Keratinocyte (primary cell): Measurements from ENCODE around the gene NR1H4. TPM values are rescaled to one million over a fixed set of nuclear protein-coding genes. Genes with fewer than 3 reads are reported as not detected.

Source experiments
- DNase-seq: peaks from one replicate; pipeline ENCODE4 v3.0.0-alpha.2; 2011; ENCODE audit warnings: low read depth, missing footprints, low spot score
- FAIRE-seq: peaks from 2 replicates; lab custom pipeline; 2011; peaks lifted over from hg19 to GRCh38; lab: Jason Lieb, UNC
- H2AFZ ChIP-seq: 2 replicates; pipeline ENCODE4 v1.6.0; 2012; ENCODE audit warnings: low read length, control low read depth, inconsistent platforms; ENCODE audit not compliant: control insufficient read depth
- H3K27ac ChIP-seq: 2 replicates; pipeline ENCODE4 v1.5.1; 2011; ENCODE audit warnings: low read length; ENCODE audit not compliant: control insufficient read depth, insufficient read depth
- H3K27me3 ChIP-seq: 3 replicates; pipeline ENCODE4 v1.6.0; 2011; ENCODE audit warnings: low read length; ENCODE audit not compliant: control insufficient read depth, insufficient read depth; ENCODE audit errors: extremely low read depth
- H3K36me3 ChIP-seq, 2 experiments: 2 replicates in 1 of 2; 3 replicates in 1 of 2; pipeline ENCODE4 v1.5.1; 2011; ENCODE audit warnings: low read length in 2 of 2, mild to moderate bottlenecking in 1 of 2; ENCODE audit not compliant: control insufficient read depth in 2 of 2, insufficient read depth in 2 of 2; ENCODE audit errors: extremely low read depth in 1 of 2
- H3K4me1 ChIP-seq: 3 replicates; pipeline ENCODE4 v1.5.1; 2011; ENCODE audit warnings: low read length; ENCODE audit not compliant: control insufficient read depth, insufficient read depth; ENCODE audit errors: extremely low read depth
- H3K4me2 ChIP-seq: 3 replicates; pipeline ENCODE4 v1.6.0; 2011; ENCODE audit warnings: low read depth, low read length; ENCODE audit not compliant: control insufficient read depth, insufficient read depth; ENCODE audit errors: extremely low read depth
- H3K4me3 ChIP-seq, 3 experiments: fragments of 200-600 bp in 1 of 3; sonication (generic) in 1 of 3; 2 replicates in 2 of 3; 3 replicates in 1 of 3; pipeline ENCODE4 v1.5.1; 2011 to 2016; ENCODE audit warnings: low read length in 3 of 3, mild to moderate bottlenecking in 3 of 3, control low read depth in 2 of 3, inconsistent platforms in 1 of 3, low read depth in 1 of 3, mixed read lengths in 1 of 3, mixed run types in 1 of 3, moderate library complexity in 1 of 3; ENCODE audit not compliant: control insufficient read depth in 2 of 3, insufficient read depth in 2 of 3; ENCODE audit errors: extremely low read depth in 1 of 3
- H3K79me2 ChIP-seq: 2 replicates; pipeline ENCODE4 v1.6.0; 2012; ENCODE audit warnings: low read length; ENCODE audit not compliant: control insufficient read depth, insufficient read depth
- H3K9ac ChIP-seq: 3 replicates; pipeline ENCODE4 v1.6.0; 2011; ENCODE audit warnings: low read length; ENCODE audit not compliant: control insufficient read depth, insufficient read depth; ENCODE audit errors: extremely low read depth
- H3K9me1 ChIP-seq: 3 replicates; pipeline ENCODE4 v1.6.0; 2011; ENCODE audit warnings: low read length; ENCODE audit not compliant: control insufficient read depth, insufficient read depth; ENCODE audit errors: extremely low read depth
- H3K9me3 ChIP-seq: 2 replicates; pipeline ENCODE4 v1.5.1; 2012; ENCODE audit warnings: low read depth, low read length; ENCODE audit not compliant: control insufficient read depth
- H4K20me1 ChIP-seq: 3 replicates; pipeline ENCODE4 v1.6.0; 2011; ENCODE audit warnings: low read length; ENCODE audit not compliant: control insufficient read depth, insufficient read depth; ENCODE audit errors: extremely low read depth
- CTCF ChIP-seq, 3 experiments: IDR thresholded peaks in 1 of 3; conservative IDR thresholded peaks in 1 of 3; optimal IDR thresholded peaks in 1 of 3; 2 replicates in 2 of 3; 3 replicates in 1 of 3; pipeline versions ENCODE3 to v1.5.1; 2011; ENCODE audit warnings: low read length in 3 of 3, mild to moderate bottlenecking in 3 of 3, moderate library complexity in 2 of 3, control low read depth in 1 of 3, inconsistent platforms in 1 of 3; ENCODE audit not compliant: insufficient read depth in 2 of 3; ENCODE audit errors: extremely low read depth in 1 of 3
- EZH2 ChIP-seq: IDR thresholded peaks from one replicate; pipeline ENCODE4 v1.6.1; 2012; ENCODE audit warnings: inconsistent platforms, mild to moderate bottlenecking, low read length, moderate library complexity
- dilution Hi-C: fragments of 300-500 bp; cut with MboI; formaldehyde crosslinking; loops from one replicate; pipeline ENCODE4 v1.7.0; 2020; ENCODE audit warnings: low sequenced_read_pairs; ENCODE audit not compliant: extremely low pct_ligation_motif_present
- polyA plus RNA-seq, 5 experiments: library from polyadenylated mRNA; depleted of rRNA in 3 of 5; stranded (reverse) in 3 of 5; stranded (forward) in 1 of 5; unstranded in 1 of 5; fragments of >200 nt; gene quantifications; 1 replicate in 1 of 5; 2 replicates in 3 of 5; 3 replicates in 1 of 5; pipeline versions ENCODE4 v1.2.1 to v1.2.3, GENCODE V29; 2011 to 2012; ENCODE audit warnings: missing spikeins in 2 of 5, low read depth in 1 of 5, low replicate concordance in 1 of 5

Gene NR1H4
- polyA plus RNA-seq, 1 donor (not counting 4 experiments of a cell fraction or from before 2014, with no cell fraction given), result not detected

- FAIRE-seq, result no peak
Measured at GRCh38 chr12:100442403-100442802, 31.3 kb upstream of the NR1H4 start.

GRCh38 chr12:100443434-100443833 is 30.2 kb upstream of the NR1H4 start:
- Histone ChIP-seq H3K9me3 (no peaks in the 10 kb centered on the region), H3K79me2 (no peaks in the 10 kb centered on the region), H3K4me2 (no peak overlapping the region), H3K27me3 (no peaks in the 10 kb centered on the region), H2AFZ (no peak overlapping the region), H3K4me1 (no peaks in the 10 kb centered on the region), H3K36me3 (no peaks in the 10 kb centered on the region), H3K4me3 (no peak overlapping the region), H4K20me1 (no peaks in the 10 kb centered on the region), H3K9me1 (no peaks in the 10 kb centered on the region), H3K9ac (no peak overlapping the region), H3K27ac (no peak overlapping the region)
- no peak for DNase-seq
- FAIRE-seq, result no peak
- TF ChIP-seq CTCF (optimal IDR thresholded peaks at IDR 0.05 in 1 of 3, IDR thresholded peaks at IDR 0.05 in 1 of 3, conservative IDR thresholded peaks at IDR 0.05 in 1 of 3; ENCODE audit: extremely low read depth in 1 of 3, insufficient read depth in 2 of 3, low read length in 3 of 3) (no peak), EZH2 (no peak)
- dilution Hi-C loops, result no loop called here

More at GRCh38 chr12:100442403-100442802, 31.3 kb upstream of the NR1H4 start:
- no peak overlapping the region for H3K4me3 ChIP-seq
- H3K4me2 ChIP-seq, result no peak overlapping the region
- no peak for DNase-seq
- H3K9me3 ChIP-seq, result no peaks in the 10 kb centered on the region
- no peaks in the 10 kb centered on the region for H4K20me1 ChIP-seq
- no peaks in the 10 kb centered on the region for H3K9me1 ChIP-seq
- dilution Hi-C loops, result no loop called here
- H3K27me3 ChIP-seq, result no peaks in the 10 kb centered on the region
- H3K79me2 ChIP-seq, result no peaks in the 10 kb centered on the region
- no peaks in the 10 kb centered on the region for H3K36me3 ChIP-seq
- H3K4me1 ChIP-seq, result no peaks in the 10 kb centered on the region
- H3K27ac ChIP-seq, result no peak overlapping the region
- H2AFZ ChIP-seq, result no peak overlapping the region
- TF ChIP-seq EZH2, result no peak
- TF ChIP-seq CTCF (optimal IDR thresholded peaks at IDR 0.05 in 1 of 3, IDR thresholded peaks at IDR 0.05 in 1 of 3, conservative IDR thresholded peaks at IDR 0.05 in 1 of 3; ENCODE audit: extremely low read depth in 1 of 3, insufficient read depth in 2 of 3, low read length in 3 of 3), result no peak
- H3K9ac ChIP-seq, result no peak overlapping the region
